ENCODE measurements around the gene MRPL58.

The MRPL58 gene

GRCh38 chr17:75048249-75048878, 35.9 kb downstream of the MRPL58 start:
- no peak for DNase-seq

DNA sequence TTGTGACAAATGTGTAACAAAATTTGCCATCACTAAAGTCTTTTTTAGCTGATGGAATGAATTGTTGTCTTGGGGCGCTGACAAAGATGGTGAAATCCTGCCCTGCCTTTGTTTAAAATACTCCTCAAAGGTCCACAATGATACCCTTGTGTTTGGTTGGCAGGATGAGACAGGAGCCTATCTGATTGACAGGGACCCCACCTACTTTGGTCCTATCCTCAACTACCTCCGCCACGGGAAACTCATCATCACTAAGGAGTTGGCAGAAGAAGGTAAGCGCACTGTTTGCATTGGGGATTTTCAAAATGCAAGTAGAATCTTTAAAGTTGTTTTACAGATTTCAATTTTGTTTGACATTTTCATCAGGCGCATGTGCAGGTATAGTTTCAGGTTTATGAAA, 36.6 kb downstream of the MRPL58 start:
- DNase-seq = no peak

GRCh38 chr17:75049706-75050105, 37.2 kb downstream of the MRPL58 start:
- DNase-seq = no peak

GRCh38 chr17:75051941-75052340, 39.5 kb downstream of the MRPL58 start:
- DNase-seq = no peak

GRCh38 chr17:75059369-75060345, 47.2 kb downstream of the MRPL58 start:
- DNase-seq = no peak

DNA sequence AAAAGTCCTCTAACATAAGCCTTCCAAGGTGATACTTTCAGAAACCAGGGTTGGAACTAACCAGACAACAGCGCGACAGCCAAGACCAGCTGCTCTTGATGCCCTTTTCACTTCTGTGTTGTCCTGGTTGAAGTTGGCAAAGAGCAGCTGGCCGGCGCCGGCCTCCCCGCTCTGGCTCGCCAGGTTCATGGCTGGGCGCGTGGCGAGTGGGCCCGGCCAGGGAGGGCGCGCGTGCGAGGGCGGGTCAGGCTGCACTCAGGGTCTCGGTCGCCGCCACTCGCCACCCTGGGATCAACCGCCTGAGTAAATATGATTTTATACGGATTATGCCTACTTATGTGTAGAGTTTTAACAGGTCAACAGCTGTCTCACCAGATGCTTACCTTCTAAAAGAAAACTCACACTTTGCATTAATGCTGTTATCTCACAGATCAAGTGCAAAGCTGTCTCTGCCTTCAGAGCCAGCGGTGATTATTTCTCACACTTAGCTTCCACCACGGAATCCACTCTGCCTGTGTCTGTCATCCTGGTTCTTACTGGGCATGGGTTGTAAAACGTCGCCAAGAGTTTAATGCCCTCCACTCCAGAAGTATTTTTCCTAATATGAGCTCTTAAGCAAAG, 48.1 kb downstream of the MRPL58 start:
- DNase-seq = no peak

- no peak for DNase-seq
Observed at GRCh38 chr17:75061055-75061438, 48.6 kb downstream of the MRPL58 start.

GRCh38 chr17:75061618-75062017, 49.1 kb downstream of the MRPL58 start:
- no peak for DNase-seq

DNA sequence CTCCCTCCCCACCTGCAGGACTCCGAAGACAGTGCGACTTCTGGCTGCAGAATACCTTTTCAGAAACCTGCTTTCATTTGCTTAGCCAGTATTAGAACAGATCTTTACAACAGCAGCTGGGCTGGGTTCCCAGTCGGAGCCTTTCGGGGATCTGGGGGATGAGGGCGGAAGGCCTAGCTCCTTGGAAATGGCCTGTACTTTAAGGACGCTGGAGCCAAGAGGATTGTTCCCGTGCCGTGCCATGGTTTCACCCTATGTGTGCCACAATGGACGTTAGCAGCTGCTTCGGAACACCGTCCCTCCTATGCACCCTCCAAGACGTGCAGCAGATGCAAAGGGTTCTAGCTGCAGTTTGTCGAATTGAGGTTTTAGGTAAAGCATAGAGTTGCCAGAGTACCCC, 50.7 kb downstream of the MRPL58 start:
- no peak for DNase-seq

- no peak for DNase-seq
Observed at GRCh38 chr17:75063626-75064025, 51.2 kb downstream of the MRPL58 start.

DNA sequence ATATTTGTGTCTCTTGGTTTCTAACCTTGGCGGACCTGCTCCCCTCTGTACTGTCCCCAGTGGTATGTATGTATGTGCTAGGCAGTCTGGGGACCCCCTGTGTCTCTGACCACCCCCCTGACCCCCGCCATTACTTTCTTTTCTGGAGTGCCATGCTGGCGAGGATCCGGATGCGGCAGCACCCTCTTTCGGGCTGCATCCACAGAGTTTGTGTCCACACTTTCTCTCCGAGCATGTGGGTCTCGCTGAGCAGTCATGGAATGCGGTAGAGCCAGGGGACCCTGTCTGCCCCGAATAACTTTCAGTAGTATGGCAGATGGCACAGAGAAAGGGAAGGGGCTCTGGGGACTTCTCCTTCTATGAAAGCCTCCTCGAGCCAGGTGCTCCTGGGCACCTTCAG, 51.6 kb downstream of the MRPL58 start:
- DNase-seq = no peak

DNA sequence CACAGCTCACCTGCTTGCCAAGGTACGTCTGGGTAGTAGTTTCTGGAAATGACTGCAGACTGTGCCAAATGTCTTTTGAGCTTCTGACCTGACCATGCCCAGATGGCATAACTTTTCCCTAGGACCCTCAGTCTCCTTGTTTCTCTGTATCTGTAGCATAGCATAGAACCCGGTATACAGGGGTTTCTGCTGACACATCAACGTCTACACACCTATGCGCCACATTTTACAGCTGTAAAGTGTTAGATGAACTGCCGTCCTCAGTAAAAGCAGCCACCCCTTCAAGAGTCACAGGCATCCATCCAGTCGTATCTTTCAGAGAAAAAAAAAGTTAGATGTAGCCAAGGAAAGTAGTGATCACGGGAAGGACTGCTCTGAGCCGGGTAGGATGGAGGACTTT, 52.0 kb downstream of the MRPL58 start:
- DNase-seq = no peak

DNA sequence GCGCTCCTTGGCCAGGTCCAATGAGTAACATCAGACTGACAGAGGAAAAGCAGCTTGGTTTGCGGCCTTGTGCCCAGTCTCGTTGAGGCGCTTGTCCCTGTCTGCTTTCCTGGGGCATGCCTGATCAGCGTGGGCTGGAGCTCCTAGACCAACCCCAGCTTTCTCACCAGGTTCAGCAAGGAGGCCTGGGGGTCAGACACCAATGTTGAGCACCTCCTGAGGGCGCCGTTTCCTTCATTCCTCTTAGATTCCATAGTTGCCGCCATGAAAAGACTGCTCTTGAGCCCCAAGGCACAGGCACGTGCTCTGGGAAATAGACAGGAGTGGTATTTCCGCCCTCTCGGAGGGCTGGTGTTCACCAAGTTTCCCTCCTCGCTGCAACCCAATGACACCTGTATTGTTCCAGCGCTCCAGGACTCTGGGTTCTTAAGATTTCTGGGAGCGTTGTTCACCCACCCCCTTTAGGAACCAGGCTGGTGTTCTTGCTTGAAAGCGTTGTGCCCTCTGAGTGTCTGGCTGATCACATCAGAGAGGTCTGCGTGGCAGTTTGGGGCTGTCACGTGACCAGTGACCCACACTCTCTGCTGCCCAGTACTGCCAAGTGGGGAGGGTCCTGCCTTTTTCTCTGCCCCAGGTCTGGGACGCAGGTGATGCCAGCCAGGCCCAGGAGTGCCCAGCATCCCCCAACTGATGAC, 52.5 kb downstream of the MRPL58 start:
- no peak for DNase-seq

DNA sequence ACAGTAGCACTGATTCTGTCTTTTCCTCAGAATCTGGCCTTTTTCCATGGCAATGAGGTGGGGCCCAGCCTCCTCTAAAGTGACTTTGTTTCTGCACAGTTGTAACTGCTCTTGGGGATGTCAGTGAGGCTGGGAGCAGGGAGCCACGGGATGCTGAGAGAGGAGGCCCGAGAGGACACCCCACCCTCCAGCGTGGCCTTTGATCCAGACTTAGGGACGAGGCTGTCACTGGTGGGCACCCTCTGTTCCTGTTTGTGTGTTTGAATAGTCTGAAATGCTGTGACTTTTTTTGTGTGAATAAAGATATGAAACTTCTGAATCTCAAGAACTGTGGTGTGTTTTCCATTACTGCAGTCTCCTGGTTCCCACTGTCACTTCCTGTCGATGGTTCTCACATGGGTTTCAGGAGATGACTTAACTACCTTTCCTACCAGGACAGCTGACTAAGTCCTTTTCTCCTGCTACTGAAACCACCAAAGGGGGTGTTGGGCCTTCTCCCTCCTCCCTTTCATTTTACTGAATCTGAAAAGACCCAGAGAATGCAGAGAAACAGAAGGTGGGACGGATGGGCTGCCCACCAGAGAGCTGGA, 53.2 kb downstream of the MRPL58 start:
- DNase-seq = no peak

- DNase-seq = no peak
Observed at GRCh38 chr17:75067856-75068255, 55.4 kb downstream of the MRPL58 start.

GRCh38 chr17:75068750-75069149, 56.3 kb downstream of the MRPL58 start:
- DNase-seq = no peak

GRCh38 chr17:75069783-75070182, 57.3 kb downstream of the MRPL58 start:
- DNase-seq = no peak
